ENCODE results near the gene LMF2.
A peak's percentile ranks its signal among the peaks of the same experiment; 100 is the strongest.

LMF2 gene

DNA sequence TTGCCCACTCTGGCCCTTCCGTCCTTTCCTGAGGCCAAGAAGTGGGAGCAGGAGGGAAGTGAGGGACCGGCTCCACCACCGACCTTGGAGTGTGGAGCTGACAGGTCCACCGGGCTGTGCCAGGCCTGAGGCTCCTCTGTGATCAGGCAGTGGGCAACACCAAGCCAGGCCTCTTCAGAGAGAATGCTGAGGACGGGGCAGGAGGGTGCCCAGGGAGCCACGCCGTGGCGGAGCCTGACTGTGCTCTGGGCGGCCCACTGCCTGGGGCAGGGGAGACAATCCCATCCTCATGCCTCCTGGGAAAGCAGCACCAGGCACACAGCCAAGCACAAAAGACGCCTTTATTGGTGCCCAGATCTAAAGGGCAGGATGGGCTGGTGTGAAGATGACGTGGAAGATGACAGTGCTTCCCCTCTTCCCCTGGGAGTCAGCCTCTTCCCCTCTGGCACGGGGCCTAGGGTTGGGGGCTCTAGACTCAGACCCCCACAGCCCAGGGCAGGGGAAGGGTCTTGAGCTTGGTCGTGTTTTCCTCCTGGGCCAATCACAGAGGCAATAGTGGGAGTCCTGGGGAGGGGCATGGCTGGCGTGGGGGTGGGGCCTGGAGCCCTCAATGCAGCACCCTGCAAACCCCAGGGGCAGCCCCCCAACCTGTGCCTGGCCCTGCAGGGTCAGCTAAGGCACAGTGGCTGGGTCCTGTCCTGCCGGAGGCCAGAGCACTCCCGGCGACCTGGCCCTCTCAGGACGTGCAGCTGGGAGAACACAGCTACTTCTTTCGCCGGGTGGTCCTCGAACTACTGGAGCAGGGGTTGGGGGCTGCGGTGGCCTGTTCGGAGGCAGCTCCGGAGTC is 4.7 kb downstream of the LMF2 start:
- DNase-seq = no peak

DNA sequence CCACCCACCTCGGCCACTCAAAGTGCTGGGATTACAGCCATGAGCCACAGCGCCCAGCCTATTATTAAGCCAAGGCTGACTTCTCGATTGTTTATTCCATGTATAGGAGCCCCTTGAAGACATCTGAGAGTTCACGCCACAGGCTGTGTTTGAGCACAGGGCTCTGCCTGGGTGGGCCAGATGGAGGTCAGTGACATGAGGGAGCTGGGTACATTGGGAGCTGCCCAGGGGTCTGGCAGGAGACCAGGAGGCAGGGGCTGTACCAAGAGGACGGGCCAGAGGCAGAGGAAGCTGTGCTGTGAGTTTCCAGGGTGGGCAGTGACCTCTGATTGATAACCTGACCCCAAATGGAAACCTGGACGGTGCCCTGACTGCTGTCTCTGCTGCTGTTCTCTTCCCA is 5.4 kb downstream of the LMF2 start:
- DNase-seq = no peak

DNA sequence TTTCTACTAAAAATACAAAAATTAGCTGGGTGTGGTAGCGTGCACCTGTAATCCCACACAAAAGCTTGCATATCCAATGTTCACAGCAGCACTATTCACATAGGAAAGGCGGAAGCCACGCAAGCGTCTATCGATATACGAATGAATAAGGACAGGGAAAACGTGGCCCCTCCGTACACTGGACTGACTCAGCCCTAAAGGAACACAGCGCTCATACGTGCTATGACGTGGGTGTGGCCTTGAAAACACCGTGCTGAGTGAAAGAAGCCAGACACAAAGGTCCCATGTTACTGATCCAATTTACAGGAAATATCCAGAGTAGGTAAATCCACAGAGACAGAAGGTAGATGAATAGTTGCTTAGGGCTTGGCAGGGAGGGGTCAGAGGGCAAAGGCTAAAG is 7.0 kb downstream of the LMF2 start:
- DNase-seq = no peak

DNA sequence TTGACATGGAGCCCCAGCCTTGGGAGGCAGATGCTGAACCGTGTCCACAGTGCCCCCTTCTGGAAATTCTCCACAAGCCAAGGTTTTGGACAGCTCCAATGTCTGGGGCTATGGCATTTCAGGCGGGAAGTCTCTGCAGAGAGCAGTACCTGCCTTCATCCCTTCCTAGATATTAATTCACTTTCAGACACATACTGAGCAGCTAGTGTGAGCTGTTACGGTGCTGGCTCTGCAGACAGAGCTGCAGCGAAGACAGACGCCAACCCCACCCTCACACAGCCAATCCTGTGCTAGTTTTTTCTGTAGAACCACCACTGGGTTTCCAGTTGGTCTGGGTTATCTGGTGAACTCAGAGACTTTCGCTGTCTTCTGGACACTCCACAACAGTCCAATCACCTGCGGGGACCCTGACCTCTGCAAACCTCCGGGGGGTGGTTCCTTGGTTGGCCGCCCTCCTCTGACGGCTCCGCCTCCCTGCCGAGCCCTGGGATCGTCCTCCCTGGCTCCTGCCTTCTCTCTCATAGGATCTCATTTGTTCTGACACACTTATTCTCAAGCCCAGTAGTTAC is 9.1 kb downstream of the LMF2 start:
- DNase-seq = peak; percentile 59

DNA sequence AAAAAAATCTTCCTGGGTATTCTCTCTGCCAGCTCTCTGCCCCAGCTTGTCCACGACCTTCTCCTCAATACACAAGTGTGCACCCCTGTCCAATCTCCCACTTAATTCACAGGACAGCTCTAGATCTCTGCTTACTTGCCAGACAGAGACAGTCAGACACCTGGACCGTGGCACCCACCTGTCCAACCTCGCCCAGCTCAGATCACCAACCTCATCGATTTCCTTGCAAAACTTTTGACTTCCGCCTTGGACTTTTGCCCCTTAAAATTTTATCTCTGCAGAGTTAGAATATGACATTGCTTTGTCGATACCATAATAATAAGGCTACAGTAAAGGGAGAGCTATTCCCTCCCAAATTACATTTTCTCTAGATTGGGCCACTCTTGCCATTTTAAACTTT is 10.4 kb downstream of the LMF2 start:
- DNase-seq = no peak

DNA sequence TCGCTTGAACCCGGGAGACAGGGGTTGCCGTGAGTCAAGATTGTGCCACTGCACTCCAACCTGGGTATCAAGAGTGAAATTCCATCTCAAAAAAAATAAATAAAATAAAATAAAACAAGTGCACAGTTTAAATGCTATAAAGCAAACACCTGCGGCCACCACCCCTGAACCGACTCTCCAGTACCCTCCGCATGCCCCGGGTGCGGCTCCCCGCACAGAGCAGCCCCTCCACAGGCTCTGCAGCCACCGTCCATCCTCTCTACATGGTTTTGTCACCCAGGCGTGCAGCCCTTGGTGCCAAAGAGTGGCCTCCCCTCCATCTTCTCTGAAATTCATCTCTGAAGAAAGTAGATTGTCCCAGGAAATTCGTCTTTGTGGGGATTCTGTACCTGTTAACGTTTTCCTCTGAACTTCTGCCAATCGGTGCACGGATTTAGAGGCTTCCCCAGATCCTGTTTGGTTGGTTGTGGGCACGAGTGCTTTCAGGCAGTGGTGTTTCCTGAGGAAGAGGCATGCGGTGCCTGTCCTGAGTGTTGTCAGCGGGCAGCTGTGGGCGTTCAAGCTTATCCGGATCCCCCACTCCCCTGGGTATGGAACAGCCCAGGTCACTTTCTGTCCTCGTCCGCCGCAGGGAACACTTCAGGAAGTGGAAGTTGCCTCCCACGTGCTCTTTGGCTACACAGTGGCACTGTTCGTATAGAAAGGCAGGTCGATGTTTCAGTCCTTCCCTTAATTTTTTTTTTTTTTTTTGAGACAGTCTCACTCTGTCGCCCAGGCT is 16.8 kb downstream of the LMF2 start:
- no peak for DNase-seq

DNA sequence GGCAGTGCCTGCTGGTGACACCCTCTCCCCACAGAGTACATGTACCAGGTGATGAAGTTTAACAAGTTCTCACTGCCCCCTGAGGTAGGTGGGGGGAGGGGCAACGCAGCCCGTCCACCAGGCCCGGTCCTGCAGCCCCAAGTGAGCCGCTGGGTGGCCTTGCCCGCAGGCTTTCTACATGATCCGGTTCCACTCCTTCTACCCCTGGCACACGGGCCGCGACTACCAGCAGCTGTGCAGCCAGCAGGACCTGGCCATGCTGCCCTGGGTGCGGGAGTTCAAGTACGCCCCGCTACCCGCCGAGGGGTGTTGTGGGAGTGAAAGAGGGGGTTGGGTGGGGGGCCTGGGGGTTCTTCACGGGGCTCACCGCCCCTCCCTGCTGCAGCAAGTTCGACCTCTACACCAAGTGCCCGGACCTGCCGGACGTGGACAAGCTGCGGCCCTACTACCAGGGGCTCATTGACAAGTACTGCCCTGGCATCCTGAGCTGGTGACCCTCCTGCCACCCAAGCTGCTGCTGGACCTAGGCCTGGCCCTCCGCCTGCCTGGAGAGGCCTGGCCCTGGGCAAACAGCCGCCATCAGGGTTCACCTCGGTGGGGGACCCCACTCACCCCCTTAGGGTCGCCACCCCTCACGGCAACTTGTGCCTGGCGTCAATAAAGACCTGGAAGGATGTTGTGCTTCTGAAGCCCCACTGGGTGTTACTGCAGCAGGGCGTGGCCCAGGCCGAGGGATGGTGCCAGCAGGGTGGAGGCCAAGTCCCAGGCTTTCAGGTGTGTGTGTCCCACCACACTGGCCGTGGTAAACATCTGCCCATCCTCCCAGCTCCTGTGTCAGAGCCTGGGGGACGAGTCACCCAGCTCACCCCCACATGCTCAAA is 17.9 kb downstream of the LMF2 start:
- no peak for DNase-seq

DNA sequence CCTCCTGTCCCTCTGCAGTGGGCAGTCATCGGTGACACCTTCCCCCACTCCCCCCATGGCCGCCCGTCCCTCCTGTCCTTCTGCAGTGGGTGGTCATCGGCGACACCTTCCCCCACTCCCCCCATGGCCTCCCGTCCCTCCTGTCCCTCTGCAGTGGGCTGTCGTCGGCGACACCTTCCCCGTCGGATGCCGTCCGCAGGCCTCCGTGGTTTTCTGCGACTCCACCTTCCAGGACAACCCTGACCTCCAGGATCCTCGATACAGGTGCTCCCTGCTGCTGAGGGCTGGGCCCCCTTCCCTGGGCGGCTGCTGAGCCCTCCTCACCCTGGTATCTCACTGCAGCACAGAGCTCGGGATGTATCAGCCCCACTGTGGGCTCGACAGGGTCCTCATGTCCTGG is 18.6 kb downstream of the LMF2 start:
- DNase-seq = no peak

DNA sequence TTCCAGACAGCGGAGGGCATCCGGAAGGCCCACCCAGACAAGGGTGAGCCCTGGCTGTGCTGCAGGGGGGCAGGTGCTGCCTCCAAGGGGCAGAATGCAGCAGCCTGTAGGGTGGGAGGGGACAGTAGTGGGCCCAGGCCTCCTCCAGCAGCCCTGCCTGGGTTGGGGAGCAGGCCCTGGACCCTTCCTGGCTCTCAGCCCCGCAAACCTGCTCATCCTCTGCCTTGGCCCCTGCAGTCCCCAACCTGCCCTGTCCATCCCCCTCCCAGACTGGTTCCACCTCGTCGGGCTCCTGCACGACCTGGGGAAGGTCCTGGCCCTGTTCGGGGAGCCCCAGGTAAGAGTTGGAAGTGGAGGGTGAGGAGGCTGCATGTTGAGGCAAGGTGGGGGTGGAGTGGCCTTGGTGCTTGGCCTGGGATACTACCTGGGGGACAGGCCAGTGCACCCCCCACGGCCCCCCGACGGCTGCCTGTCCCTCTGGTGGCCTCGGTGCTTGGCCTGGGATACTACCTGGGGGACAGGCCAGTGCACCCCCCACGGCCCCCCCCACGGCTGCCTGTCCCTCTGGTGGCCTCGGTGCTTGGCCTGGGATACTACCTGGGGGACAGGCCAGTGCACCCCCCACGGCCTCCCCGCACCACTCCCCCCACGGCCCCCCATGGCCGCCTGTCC is 19.4 kb downstream of the LMF2 start:
- DNase-seq = no peak

DNA sequence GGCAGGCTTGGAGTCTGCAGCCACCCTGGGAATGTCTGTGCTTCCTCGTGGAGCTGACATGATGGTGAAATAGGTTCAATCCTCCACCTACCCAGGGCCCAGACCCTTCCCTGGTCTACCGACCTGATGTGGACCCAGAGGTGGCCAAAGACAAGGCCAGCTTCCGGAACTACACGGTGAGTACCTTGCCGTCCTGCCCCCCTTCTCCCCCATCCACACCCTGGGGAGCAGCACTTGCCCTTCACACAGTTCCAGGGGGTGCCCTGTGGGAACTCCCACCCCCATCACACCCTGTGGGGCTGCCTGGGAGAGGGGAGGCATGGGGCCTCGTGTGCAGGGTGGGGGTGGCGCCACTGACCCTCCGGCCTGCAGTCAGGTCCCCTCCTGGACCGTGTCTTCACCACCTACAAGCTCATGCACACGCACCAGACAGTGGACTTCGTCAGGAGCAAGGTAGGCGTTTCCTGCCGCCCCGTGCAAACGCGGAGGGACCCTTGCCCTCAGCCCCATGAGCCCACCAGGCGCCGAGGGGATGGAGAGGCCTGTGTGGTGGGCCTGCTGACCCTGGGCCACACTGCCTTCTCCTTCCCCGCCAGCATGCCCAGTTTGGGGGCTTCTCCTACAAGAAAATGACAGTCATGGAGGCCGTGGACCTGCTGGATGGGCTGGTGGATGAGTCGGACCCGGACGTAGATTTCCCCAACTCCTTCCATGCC is 20.1 kb downstream of the LMF2 start:
- DNase-seq = no peak

DNA sequence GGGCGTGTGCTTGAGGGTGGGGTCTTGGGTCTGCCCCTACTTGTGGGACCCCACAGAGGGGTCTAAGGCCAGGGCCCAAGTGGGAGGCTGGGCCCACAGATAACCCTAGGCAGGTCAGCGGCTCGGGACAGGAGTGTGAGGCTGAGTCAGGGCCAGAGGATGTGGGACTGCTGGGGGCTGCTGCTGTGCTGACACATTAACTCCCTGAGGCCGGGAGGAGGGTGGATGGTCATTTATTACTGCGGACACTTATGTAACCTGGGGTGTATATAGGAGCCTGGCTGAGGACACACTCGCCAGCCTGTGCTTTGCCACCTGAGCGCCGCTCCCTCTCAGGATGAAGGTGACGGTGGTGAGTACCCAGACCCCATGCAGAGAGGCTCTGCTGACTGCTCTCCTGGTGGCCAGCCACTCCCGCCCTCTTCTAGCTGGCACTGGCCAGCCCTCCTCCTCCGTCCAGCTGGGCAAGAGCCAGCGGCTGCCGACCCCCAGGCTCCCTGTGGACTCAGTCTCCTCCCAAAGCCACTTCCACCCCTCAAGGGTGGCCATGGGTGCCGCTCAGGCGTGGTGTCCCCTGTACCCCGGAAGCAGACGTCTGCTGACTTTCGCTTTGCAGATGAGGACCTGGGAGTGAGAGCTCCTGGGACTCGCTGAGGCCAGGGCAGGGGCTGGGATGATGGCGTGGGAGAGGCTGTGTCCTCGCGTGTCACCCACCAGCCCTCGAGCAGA is 20.8 kb downstream of the LMF2 start, which contains the start of gene MIOX:
Gene MIOX (plus strand): TSS at position 299 of the 729 bp plus-strand sequence. CDS start 39 bp downstream, at position 338.
- DNase-seq = no peak

DNA sequence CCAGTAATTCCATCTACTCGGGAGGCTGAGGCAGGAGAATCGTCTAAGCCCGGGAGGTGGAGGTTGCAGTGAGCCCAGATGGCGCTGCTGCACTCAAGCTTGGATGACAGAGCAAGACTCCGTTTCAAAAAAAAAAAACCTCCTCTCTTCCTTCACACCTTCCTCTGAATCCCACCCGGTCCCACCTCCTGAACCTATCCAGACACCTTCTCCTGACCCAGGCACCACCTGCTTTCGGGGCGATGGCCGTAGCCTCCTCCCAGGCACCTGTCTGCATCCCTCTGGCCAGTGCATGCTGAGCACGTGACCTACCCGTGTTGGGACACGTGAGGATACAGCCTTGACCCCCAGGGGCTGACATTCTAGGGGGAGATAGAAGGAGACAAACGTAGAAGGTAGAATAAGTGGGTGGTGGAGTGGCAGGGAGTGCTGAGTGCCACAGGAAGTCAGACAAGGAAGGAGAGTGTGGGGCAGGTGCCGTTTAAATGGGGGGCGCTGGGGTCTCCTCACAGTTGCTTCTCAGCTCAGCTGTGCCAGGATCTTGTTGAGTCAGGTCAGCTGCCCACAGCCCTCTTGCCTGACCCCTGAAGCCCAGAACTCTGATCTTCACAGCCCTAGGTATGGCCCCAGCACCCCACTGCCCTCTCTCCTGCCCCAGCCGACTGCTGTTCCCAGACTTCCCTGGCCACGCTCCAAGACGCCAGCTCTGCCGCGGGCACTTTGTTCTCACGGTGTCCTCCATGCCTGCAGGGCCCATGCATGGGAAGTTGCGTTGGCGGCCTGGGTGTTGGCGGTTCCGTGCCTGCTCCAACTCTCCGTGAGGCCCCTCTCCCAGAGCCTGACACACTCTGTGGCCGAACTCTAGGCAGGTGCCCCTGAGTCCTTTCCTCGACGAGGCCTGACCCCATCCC is 22.0 kb downstream of the LMF2 start:
- DNase-seq = no peak

DNA sequence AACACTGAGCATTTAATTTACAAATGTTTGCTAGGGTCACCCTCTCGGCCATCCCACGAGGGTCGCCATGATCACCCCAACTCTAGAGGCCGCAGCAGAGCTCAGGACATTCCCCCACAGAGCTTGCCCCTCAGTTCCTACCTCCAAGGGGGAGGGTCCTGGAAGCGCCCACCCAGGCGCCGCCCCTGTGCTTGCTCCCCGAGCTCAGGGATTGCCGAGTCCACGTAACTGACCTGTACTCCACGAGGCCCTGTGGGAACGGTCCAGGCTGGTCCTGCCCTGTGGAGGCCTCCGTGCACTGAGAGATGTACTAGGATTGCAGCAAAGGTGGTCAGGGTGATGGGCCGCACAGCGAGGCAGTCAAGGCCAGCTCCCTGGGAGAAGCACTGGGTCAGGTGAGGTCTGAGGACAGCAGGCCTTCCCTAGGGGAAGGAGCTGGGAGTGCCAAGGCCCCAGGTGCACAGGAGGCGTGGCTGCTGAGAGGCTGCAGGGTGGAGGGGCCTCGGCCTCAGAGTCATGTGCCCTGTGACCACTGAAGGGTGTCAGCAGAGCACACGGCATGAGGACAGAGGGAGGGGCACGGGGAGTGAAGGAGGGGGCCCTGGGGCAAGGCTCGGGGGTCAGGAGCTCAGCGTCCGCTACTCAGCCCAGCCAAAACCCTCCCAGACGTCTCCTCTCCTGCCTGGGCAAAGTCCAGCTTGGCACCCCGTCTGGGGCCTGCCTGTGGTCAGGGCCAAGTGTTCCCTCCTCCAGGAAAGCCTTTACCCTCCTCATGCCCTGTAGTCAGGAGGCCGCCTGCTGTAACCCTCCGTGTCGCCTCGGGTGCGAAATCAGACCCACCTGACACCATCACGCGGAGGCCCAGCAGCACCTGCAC is 23.3 kb downstream of the LMF2 start:
- no peak for DNase-seq

DNA sequence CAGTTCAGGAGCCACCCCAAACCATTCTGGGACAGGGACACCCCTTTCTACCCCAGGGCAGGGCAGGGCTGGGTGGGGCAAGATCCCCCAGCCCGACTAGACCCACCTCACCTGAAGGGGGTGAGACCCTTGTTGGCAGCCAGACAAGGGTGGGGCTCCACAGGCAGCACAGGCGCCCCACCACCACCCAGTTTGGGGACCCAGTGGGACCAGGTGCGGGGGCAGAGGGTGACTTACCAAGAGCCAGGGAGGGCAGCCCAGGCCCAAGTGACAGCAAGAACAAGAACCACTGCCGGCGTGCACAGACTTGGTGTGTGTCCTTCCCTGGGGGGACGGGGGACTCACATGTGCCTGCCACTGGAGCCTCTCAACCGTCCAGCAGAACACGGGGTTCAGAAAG is 23.9 kb downstream of the LMF2 start:
- DNase-seq = no peak

DNA sequence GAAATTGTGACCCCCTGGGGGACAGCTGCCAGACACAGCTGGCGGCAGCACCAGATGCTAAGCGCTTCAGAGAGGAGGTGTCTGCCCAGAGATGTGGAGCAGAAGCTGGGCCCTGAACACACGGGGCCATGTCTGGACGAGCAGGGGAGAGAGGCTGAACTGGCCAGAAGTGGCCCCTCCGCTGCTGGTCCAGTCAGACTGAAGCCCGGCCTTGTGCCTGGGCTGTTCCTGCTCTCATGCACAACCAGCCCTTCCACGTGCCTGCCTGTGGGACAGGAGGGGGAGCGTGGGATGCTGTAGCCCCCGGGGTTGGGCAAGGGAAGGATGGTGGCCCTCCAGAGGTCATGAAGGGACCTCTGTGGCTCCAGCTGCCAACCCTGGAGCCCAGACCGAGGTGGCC is 24.4 kb downstream of the LMF2 start:
- DNase-seq = no peak

DNA sequence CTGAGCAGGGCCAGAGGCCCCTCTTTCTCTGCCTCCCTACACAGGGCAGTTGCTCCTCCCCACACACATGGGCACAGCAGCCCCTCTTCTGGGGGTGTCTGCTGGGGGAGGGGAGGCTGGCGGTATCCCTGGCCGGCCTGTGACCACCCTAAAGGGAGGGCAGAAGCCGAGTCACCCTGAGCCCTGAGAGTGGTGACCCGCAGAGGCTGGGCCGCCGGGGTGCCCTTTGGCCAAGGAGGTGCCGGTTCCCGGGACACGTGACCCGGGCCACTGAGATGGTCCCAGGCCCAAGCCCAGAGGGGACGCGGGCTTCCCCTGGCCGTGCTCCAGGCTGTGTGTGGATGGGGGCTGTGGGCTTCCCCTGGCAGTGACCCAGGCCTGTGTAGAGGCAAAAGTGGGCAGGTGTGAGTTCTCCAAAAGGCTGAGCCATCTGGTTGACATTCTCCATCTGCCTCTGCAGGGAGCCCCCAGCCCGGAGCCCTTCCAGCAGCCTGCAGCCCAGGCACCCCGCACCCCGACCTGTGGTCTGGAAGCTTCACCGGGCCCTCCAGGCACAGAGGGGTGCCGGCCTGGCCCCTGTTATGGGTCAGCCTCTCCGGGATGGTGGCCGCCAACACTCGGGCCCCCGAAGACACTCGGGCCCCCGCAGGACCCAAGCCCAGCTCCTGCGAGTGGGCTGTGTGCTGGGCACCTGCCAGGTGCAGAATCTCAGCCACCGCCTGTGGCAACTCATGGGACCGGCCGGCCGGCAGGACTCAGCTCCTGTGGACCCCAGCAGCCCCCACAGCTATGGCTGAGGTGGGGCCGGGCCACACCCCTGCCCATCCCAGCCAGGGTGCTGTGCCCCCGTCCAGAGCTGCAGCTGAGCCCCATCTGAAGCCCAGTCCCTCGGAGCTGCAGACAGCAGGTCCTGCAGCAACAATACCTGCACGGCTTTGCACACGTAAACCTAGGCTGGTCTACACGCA is 25.1 kb downstream of the LMF2 start:
- DNase-seq = no peak

DNA sequence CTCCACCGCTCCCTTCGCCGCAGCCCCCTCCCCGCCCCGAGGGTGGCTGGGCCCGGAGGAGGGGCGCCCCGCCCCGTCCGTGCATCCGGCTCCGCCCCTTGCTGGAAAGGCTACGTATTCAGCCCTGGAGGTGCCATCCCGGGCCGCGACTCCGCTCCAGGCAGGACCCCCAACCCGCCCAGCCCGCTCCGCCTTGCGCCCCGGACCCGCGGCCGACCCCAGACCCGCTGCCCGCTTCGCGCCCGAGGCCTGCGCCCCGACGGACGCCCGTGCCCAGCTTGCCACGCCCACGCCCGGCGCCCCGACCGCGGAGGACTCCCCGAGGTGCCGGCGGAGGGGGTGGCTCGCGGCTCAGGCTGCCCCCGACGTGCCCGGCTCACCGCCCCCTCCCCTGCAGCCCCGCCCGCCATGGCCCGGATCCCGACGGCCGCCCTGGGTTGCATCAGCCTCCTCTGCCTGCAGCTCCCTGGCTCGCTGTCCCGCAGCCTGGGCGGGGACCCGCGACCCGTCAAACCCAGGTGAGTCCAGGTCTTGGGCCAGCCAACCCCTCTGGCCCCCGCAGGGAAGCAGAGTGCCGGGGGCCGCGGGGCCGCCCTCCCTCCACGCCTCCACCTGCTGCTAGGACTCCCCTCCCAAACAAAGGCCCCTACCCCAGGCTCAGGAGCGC is 25.9 kb downstream of the LMF2 start, which contains the start of gene ADM2:
Gene ADM2 (plus strand): TSS at position 104 of the 667 bp plus-strand sequence. CDS start 305 bp downstream, at position 409.
- DNase-seq = peak; percentile 63

All from activated effector memory CD4-positive, alpha-beta T cell treated with Interleukin-2 at 50 U/mL for 16 hours (primary cell).